ENCODE measurements around the gene PSMC3IP. TPM values are rescaled to one million over a fixed set of nuclear protein-coding genes. Genes with fewer than 3 reads are reported as not detected.
A peak's percentile ranks its signal among the peaks of the same experiment; 100 is the strongest.
"Not testable (repeated sequence)": the region's sequence is repeated elsewhere in the genome, so short reads cannot be mapped to it uniquely, and the experiment has no call there.

PSMC3IP gene
- total RNA-seq, 4 donors from 2014 or later, result 4.9 to 9.0 (median 7.4) TPM

DNA sequence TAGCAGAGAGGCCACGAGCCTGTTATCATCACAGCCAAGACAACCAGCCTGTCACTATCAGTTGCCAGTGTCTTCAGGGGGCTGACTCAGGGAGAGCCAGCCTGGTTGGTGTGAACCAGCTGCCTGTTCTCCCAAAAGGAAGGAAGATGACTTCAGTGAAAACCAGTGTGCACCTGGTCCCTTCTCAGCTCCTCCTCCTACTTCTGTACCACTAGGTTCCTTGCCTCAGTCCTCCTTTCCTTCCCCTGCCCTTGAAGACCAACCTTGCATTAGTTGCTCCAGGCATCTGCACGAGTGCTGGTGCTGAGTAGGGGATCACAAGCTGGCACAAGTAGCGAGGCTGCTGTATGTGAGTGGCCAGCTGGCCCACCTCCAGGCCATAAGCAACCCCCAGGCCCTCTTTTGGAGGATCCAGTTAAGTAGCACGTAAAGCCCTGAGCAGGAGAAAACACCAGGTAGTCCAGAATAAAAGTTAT lies 40.5 kb upstream of the PSMC3IP start:
- Histone ChIP-seq H3K27me3 (no peaks in the 10 kb centered on the region), H3K9me3 (no peaks in the 10 kb centered on the region), H3K36me3 (peaks cover 0 to 34% (median 3%) of the 10 kb centered on the region in 3 donors), H3K4me1 (peaks cover 0 to 14% (median 4%) of the 10 kb centered on the region in 4 donors), H3K27ac (no peak overlapping the region), H3K4me3 (no peak overlapping the region)
- TF ChIP-seq EP300 (IDR thresholded peaks at IDR 0.05), result no peak
- TF ChIP-seq POLR2A (IDR thresholded peaks at IDR 0.05), result no peak
- TF ChIP-seq CTCF (IDR thresholded peaks at IDR 0.05), result no peak
- WGBS, 2 donors, result 55 to 61% methylated on average over 4 of the region's 4 CpGs
- no peak for DNase-seq (ENCODE audit: low spot score in 2 of 2)

GRCh38 chr17:42613699-42614295 lies 36.3 kb upstream of the PSMC3IP start:
- Histone ChIP-seq H3K4me1 (peaks cover 0 to 22% (median 5%) of the 10 kb centered on the region in 4 donors), H3K27ac (no peak overlapping the region), H3K36me3 (peaks cover 0 to 52% (median 3%) of the 10 kb centered on the region in 3 donors), H3K4me3 (no peak overlapping the region), H3K9me3 (no peaks in the 10 kb centered on the region), H3K27me3 (no peaks in the 10 kb centered on the region)
- no peak for TF ChIP-seq EP300 (IDR thresholded peaks at IDR 0.05)
- no peak for TF ChIP-seq POLR2A (IDR thresholded peaks at IDR 0.05)
- no peak for TF ChIP-seq CTCF (IDR thresholded peaks at IDR 0.05)
- no peak for DNase-seq (ENCODE audit: low spot score in 2 of 2)
- 94 to 96% methylated on average over 15 to 17 of the region's 17 CpGs for WGBS, 2 donors

DNA sequence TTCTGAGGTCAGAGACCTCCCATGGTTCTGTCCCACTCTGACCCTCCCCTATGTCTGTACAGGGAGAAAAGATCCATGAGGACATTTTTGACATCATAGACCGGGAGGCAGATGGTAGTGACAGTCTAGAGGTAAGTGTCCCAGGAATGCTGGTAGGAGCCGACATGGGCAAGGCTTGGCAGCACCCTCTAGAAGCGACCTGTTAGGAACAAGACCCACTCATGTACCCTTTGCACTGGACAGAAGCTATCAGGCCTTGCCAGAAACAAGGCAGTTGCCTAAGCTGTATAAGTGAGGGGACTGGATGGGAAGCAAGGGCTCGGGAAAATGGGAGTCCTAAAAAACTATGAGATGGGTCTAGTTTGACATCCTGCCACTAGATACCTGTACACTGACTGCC lies 34.5 kb upstream of the PSMC3IP start:
- Histone ChIP-seq H3K9me3 (no peaks in the 10 kb centered on the region), H3K27ac (no peak overlapping the region), H3K27me3 (no peaks in the 10 kb centered on the region), H3K4me3 (no peak overlapping the region), H3K4me1 (peaks cover 0 to 24% (median 14%) of the 10 kb centered on the region in 4 donors), H3K36me3 (peaks cover 0 to 52% (median 3%) of the 10 kb centered on the region in 3 donors)
- 92 to 97% methylated on average over 4 of the region's 4 CpGs for WGBS, 2 donors
- no peak for DNase-seq (ENCODE audit: low spot score in 2 of 2)
- TF ChIP-seq EP300 (IDR thresholded peaks at IDR 0.05), result no peak
- TF ChIP-seq CTCF (IDR thresholded peaks at IDR 0.05), result no peak
- no peak for TF ChIP-seq POLR2A (IDR thresholded peaks at IDR 0.05)

DNA sequence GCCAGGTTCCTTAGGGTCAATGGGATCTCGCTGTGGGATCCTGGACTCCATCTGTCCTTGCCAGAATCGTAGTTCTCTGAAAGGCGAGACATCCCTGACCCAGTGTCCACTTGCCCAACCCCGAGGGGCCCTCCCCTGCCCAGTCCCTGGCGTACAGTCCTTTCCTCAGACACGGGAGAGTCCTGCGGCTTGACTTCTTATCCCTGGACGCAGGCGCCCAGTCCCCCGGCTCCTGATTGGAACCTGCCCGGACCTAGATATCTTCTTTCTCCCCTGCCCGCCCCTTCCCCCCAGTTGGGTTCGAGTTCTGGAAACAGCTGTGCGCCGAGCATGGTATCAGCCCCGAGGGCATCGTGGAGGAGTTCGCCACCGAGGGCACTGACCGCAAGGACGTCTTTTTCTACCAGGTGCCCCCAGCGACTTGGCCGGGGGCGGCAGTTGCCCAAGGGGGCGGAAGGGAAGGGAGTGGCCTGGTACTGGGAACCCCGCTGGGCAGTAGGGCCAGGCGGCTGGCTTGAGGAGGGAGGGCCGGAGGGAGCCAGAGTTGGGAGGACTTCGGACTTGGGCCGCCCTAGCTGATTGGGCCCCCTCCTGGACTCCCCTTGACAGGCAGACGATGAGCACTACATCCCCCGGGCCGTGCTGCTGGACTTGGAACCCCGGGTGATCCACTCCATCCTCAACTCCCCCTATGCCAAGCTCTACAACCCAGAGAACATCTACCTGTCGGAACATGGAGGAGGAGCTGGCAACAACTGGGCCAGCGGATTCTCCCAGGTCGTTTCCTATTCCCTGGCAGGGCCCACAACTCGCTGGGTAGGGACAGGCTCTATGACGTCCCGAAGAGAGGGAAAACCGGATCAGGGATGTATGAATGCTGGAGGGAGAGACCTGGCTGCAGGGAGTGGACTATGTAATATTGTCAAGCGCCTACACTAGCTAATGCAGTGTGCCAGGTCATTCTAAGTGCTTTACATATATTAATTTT lies 32.6 kb upstream of the PSMC3IP start:
- Histone ChIP-seq H3K4me1 (peaks cover 0 to 43% (median 28%) of the 10 kb centered on the region in 4 donors), H3K27ac (peak overlapping the region; percentile 51 to 98 (median 76)), H3K36me3 (peaks cover 0 to 40% (median 0%) of the 10 kb centered on the region in 3 donors), H3K4me3 (peak overlapping the region; percentile 50 to 96 (median 88))
- not testable (repeated sequence) for H3K27me3 ChIP-seq; DNase-seq (ENCODE audit: low spot score in 2 of 2); H3K9me3 ChIP-seq
- WGBS, 2 donors, result 10 to 14% methylated on average over 31 to 35 of the region's 42 CpGs

DNA sequence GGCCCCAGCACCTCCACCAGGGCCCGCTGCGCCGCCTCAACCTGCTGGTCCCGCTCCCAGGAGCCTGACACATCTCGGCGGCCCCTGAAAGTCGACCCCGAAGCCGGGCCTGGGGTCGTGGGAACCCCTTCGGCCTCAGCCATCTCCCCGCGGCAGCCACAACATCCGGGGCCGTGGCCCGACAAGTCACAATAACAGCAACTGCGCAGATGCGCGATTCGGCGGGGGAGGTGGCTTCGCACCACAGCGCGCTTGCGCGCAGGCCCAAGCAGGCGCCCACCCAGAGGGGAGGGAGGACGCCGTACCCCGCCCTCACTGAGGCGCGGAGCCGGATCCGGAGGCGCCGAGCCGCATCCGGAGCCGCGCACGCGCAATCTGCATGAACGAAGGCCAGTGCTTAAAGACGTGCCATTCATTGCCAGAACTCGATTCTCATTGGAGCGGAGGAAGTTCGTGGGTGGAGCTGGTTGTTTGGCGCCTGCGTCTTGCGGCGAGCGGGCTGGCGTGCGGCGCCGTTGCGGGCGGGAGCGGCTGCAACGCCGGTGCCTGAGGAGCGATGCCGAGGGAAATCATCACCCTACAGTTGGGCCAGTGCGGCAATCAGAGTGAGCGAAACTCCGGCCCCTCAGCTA lies 31.8 kb upstream of the PSMC3IP start, which contains the start of the genes RETREG3 and TUBG1:
Gene RETREG3 (minus strand): TSS at position 193 of the 632 bp plus-strand sequence. CDS start 50 bp downstream, at position 143.
Gene TUBG1 (plus strand): TSS at position 502 of the 632 bp plus-strand sequence. CDS start 55 bp downstream, at position 557.
- TF ChIP-seq CTCF (IDR thresholded peaks at IDR 0.05), result peak in 3 of 5 experiments; percentile 11 to 68 (median 63)
- peak; percentile 95 to 99 for TF ChIP-seq EP300 (IDR thresholded peaks at IDR 0.05)
- TF ChIP-seq POLR2A (IDR thresholded peaks at IDR 0.05), result peak; percentile 65 to 89
- peak; percentile 95 to 98 for DNase-seq (ENCODE audit: low spot score in 2 of 2)
- Histone ChIP-seq H3K4me1 (peaks cover 0 to 51% (median 28%) of the 10 kb centered on the region in 4 donors), H3K27ac (peak within 1 kb of the TSS; percentile 86 to 98 (median 94)), H3K9me3 (no peaks in the 10 kb centered on the region), H3K36me3 (peaks cover 0 to 32% (median 0%) of the 10 kb centered on the region in 3 donors), H3K4me3 (peak within 1 kb of the TSS; percentile 75 to 96 (median 88)), H3K27me3 (no peaks in the 10 kb centered on the region)
- 1% methylated on average over 55 to 57 of the region's 66 CpGs for WGBS, 2 donors

All from tibial nerve (tissue), 4 donors.